Fibroblast of pulmonary artery (primary cell): ENCODE results near the gene SYNE4.
"Not testable (repeated sequence)": the region's sequence is repeated elsewhere in the genome, so short reads cannot be mapped to it uniquely, and the experiment has no call there.

ENCODE experiments used
- DNase-seq: peaks from one replicate; pipeline ENCODE4 v3.0.0-alpha.2; 2010; ENCODE audit warnings: low read depth
- H3K4me3 ChIP-seq: replicated peaks from 2 replicates; pipeline ENCODE4 v1.5.1; 2011; ENCODE audit warnings: low read depth, mild to moderate bottlenecking, control low read depth, low read length, moderate library complexity
- CTCF ChIP-seq: IDR thresholded peaks from 2 replicates; pipeline ENCODE4 v1.5.1; 2011; ENCODE audit warnings: mild to moderate bottlenecking, control low read depth, low read length, inconsistent platforms; ENCODE audit errors: missing control alignments

SYNE4 gene

GRCh38 chr19:35990156-35990555 is 18.5 kb downstream of the SYNE4 start:
- DNase-seq = no peak
- TF ChIP-seq CTCF = no peak
- H3K4me3 ChIP-seq = no peak overlapping the region

- DNase-seq = no peak
- no peak overlapping the region for H3K4me3 ChIP-seq
- no peak for TF ChIP-seq CTCF
Measured at GRCh38 chr19:35988824-35989223, 19.8 kb downstream of the SYNE4 start.

GRCh38 chr19:35987571-35987896 is 21.1 kb downstream of the SYNE4 start:
- DNase-seq = no peak
- no peak overlapping the region for H3K4me3 ChIP-seq
- no peak for TF ChIP-seq CTCF

- DNase-seq = no peak
- H3K4me3 ChIP-seq = peak overlapping the region; percentile 33
- TF ChIP-seq CTCF = no peak
Measured at GRCh38 chr19:35986664-35987570, 21.7 kb downstream of the SYNE4 start.

- TF ChIP-seq CTCF = no peak
- no peak for DNase-seq
- H3K4me3 ChIP-seq = no peak overlapping the region
Measured at GRCh38 chr19:35986111-35986510, 22.5 kb downstream of the SYNE4 start.

- TF ChIP-seq CTCF = no peak
- no peak for DNase-seq
Measured at GRCh38 chr19:35983177-35983576, 25.4 kb downstream of the SYNE4 start.

GRCh38 chr19:35980997-35981396 is 27.6 kb downstream of the SYNE4 start:
- H3K4me3 ChIP-seq, DNase-seq: not testable (repeated sequence)

More at GRCh38 chr19:35983177-35983576, 25.4 kb downstream of the SYNE4 start:
- no peak overlapping the region for H3K4me3 ChIP-seq
